H1 (cell line): ENCODE measurements around the gene ASTN2. TPM values are rescaled to one million over a fixed set of nuclear protein-coding genes. Genes with fewer than 3 reads are reported as not detected.

Experiments used
- ASH2L ChIP-seq: fragments of 200-600, 300-600 bp; sonication (generic); IDR thresholded peaks from one replicate; pipeline ENCODE4 v1.7.1; 2017; ENCODE audit warnings: low read length
- ATF2 ChIP-seq: IDR thresholded peaks from 2 replicates; pipeline ENCODE4 v1.6.1; 2012; ENCODE audit warnings: low read length, inconsistent platforms
- BRCA1 ChIP-seq: IDR thresholded peaks from 2 replicates; pipeline ENCODE4 v1.6.1; 2012; ENCODE audit warnings: low read depth, low read length, improper control_type of control experiment
- CBX8 ChIP-seq: fragments of 300-800, 300-1000 bp; sonication (generic); IDR thresholded peaks from 2 replicates; pipeline ENCODE4 v1.7.1; 2016; ENCODE audit warnings: low read depth, low read length, borderline replicate concordance
- CHD1 ChIP-seq: IDR thresholded peaks from 2 replicates; pipeline ENCODE4 v1.6.1; 2012; ENCODE audit warnings: low read depth, low read length, improper control_type of control experiment
- CHD2 ChIP-seq: IDR thresholded peaks from 2 replicates; pipeline ENCODE4 v1.6.1; 2012; ENCODE audit warnings: low read length, improper control_type of control experiment
- GABPA ChIP-seq: IDR thresholded peaks from 2 replicates; pipeline ENCODE4 v1.6.1; 2011; ENCODE audit warnings: mild to moderate bottlenecking, low read length, moderate library complexity, borderline replicate concordance; ENCODE audit not compliant: insufficient read depth
- KDM4A ChIP-seq: IDR thresholded peaks from one replicate; pipeline ENCODE4 v1.7.1; 2012; ENCODE audit warnings: low read depth, mild to moderate bottlenecking, moderate library complexity, low read length, inconsistent platforms; ENCODE audit not compliant: severe bottlenecking
- MAFK ChIP-seq: IDR thresholded peaks from 2 replicates; pipeline ENCODE4 v1.6.1; 2012; ENCODE audit warnings: low read depth, mild to moderate bottlenecking, improper control_type of control experiment, low read length
- PHF8 ChIP-seq: fragments of 200-600 bp; sonication (generic); conservative IDR thresholded peaks from 2 replicates; pipeline ENCODE4 v1.7.1; 2012; ENCODE audit warnings: low read depth, mild to moderate bottlenecking, inconsistent platforms, low read length, moderate library complexity
- POLR2A ChIP-seq, 2 experiments: IDR thresholded peaks; 1 replicate in 1 of 2; 2 replicates in 1 of 2; pipeline ENCODE4 v1.6.1; 2011; ENCODE audit warnings: low read depth in 2 of 2, low read length in 2 of 2, mild to moderate bottlenecking in 2 of 2; ENCODE audit errors: control extremely low read depth in 1 of 2
- RNF2 ChIP-seq: fragments of 200-900, 300-1000 bp; sonication (generic); IDR thresholded peaks from 2 replicates; pipeline ENCODE4 v1.7.1; 2016; ENCODE audit warnings: borderline replicate concordance, low read depth, mild to moderate bottlenecking, antibody characterized with exemption, low read length; ENCODE audit not compliant: poor library complexity, severe bottlenecking; ENCODE audit errors: missing control alignments
- SIRT6 ChIP-seq: IDR thresholded peaks from one replicate; pipeline ENCODE4 v1.7.1; 2012; ENCODE audit warnings: low read length, inconsistent platforms
- SP4 ChIP-seq: IDR thresholded peaks from 2 replicates; pipeline ENCODE4 v1.6.1; 2012; ENCODE audit warnings: low read length, inconsistent platforms
- SRF ChIP-seq: IDR thresholded peaks from 2 replicates; pipeline ENCODE4 v1.6.1; 2011; ENCODE audit warnings: mild to moderate bottlenecking, low read depth, low read length, moderate library complexity
- TAF7 ChIP-seq: optimal IDR thresholded peaks from 2 replicates; pipeline ENCODE3; 2011; ENCODE audit warnings: low read depth, mild to moderate bottlenecking, inconsistent platforms, low read length, moderate library complexity, borderline replicate concordance
- TCF12 ChIP-seq: IDR thresholded peaks from 2 replicates; pipeline ENCODE4 v1.6.1; 2011; ENCODE audit warnings: low read depth, mild to moderate bottlenecking, low read length
- USF2 ChIP-seq: IDR thresholded peaks from 2 replicates; pipeline ENCODE4 v1.6.1; 2011; ENCODE audit warnings: low read length, improper control_type of control experiment
- ZNF274 ChIP-seq: IDR thresholded peaks from 2 replicates; pipeline ENCODE4 v1.7.0; 2012; ENCODE audit warnings: low read length, borderline replicate concordance; ENCODE audit errors: extremely low read depth
- polyA plus RNA-seq, 7 experiments: library from polyadenylated mRNA; depleted of rRNA in 3 of 7; stranded (reverse) in 5 of 7; unstranded in 2 of 7; fragments of >200 nt in 5 of 7; fragments of 200-250 nt in 2 of 7; gene quantifications; 1 replicate in 5 of 7; 2 replicates in 1 of 7; 4 replicates in 1 of 7; pipeline versions ENCODE4 v1.2.1 to v1.2.3, GENCODE V29; 2011 to 2013; ENCODE audit warnings: missing spikeins in 2 of 7, mixed read lengths in 2 of 7
- total RNA-seq: library from RNA; stranded (reverse); fragmentation: NEBNext Ultra II Directional; extraction: Animal tissue kit (Norgen Biotek cat#: 25700); gene quantifications from 2 replicates; pipeline ENCODE4 v1.2.1, GENCODE V29; 2021
- TF ChIP-seq, protein P1 (sequence below): IDR thresholded peaks from 2 replicates; pipeline ENCODE4 v1.6.1; 2012; ENCODE audit warnings: inconsistent platforms
- TF ChIP-seq, protein P2 (sequence below): IDR thresholded peaks from 2 replicates; pipeline ENCODE4 v1.6.1; 2011; ENCODE audit warnings: low read depth, mild to moderate bottlenecking, low read length; ENCODE audit not compliant: insufficient read depth

Gene ASTN2
- total and polyA plus RNA-seq, 2 of the 8 experiments (the other 6 are each of a cell fraction or from before 2014, with no cell fraction given), result 8.2 to 13.7 TPM

- TF ChIP-seq POLR2A (IDR thresholded peaks at IDR 0.05; ENCODE audit: control extremely low read depth in 1 of 2, low read depth in 2 of 2, low read length in 2 of 2) (peak in 1 of 2 experiments; percentile 70; a peak in 2 of 3 replicates), BRCA1 (no peak), SP4 (no peak), SIRT6 (no peak), CHD1 (no peak), CHD2 (peak; percentile 62; the same call in 1 of the 2 replicates), PHF8 (peak; percentile 61), TAF7 (peak; percentile 27), ASH2L (peak; percentile 11), SRF (no peak), TCF12 (0 out of 2 replicates have a peak, but pooled peaks have one; percentile 11), GABPA (no peak), USF2 (no peak), CBX8 (no peak), MAFK (no peak), RNF2 (no peak), KDM4A (peak; percentile 50), ZNF274 (no peak), ATF2 (no peak)
- TF ChIP-seq, protein P1, sequence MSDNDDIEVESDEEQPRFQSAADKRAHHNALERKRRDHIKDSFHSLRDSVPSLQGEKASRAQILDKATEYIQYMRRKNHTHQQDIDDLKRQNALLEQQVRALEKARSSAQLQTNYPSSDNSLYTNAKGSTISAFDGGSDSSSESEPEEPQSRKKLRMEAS, result peak; percentile 81
- TF ChIP-seq, protein P2, sequence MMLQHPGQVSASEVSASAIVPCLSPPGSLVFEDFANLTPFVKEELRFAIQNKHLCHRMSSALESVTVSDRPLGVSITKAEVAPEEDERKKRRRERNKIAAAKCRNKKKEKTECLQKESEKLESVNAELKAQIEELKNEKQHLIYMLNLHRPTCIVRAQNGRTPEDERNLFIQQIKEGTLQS, result no peak
Observed at GRCh38 chr9:116687074-116687753, 727.6 kb downstream of the ASTN2 start, which contains the start of gene TRIM32 (continued).
